PFSK-1 (cell line): Measurements from ENCODE around the gene MAPK8IP3.

Experiments used
- POLR2AphosphoS5 ChIP-seq: IDR thresholded peaks from 2 replicates; pipeline ENCODE4 v1.6.1; 2012; ENCODE audit warnings: low read depth, mild to moderate bottlenecking, control low read depth, low read length, moderate library complexity
- SIN3A ChIP-seq: IDR thresholded peaks from 2 replicates; pipeline ENCODE4 v1.6.1; 2012; ENCODE audit warnings: mild to moderate bottlenecking, low read length, moderate library complexity, borderline replicate concordance; ENCODE audit not compliant: insufficient read depth
- TAF1 ChIP-seq: IDR thresholded peaks from 2 replicates; pipeline ENCODE4 v1.6.1; 2012; ENCODE audit warnings: low read length, control low read depth, borderline replicate concordance; ENCODE audit not compliant: insufficient read depth
- TF ChIP-seq, protein P1 (sequence below), 2 experiments: IDR thresholded peaks; 2 replicates each; pipeline versions ENCODE4 v1.6.1 to v1.8.0; 2011 to 2012; ENCODE audit warnings: low read depth in 2 of 2, low read length in 2 of 2, control low read depth in 1 of 2, inconsistent platforms in 1 of 2, mild to moderate bottlenecking in 1 of 2, moderate library complexity in 1 of 2; ENCODE audit not compliant: insufficient read depth in 1 of 2

DNA sequence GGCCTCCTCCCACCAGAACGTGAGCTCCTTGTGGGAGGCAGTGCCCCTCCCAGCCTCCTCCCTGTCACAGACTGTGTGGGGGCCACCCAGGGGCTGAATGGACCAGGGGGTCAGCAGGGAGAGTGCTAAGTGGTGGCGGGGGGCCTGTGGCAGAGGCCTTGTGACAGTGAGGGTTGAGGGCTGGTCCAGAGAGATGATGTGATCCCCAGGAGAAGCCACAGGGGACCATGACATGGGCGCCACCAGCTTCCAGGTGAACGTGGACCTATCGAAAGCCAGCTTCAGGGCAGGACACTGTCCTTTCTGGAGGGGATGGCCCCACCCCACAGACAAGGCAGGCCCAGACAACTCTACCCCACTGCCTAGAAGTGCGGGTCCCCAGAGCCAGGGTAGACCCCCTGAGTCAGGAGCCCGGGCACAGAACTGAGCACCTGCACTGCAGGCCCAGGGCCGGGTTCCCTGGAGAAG lies 73.3 kb downstream of the MAPK8IP3 start:
- TF ChIP-seq POLR2AphosphoS5 (peak; percentile 8; the same call in 1 of the 2 replicates), SIN3A (no peak), TAF1 (no peak)
- TF ChIP-seq, protein P1, sequence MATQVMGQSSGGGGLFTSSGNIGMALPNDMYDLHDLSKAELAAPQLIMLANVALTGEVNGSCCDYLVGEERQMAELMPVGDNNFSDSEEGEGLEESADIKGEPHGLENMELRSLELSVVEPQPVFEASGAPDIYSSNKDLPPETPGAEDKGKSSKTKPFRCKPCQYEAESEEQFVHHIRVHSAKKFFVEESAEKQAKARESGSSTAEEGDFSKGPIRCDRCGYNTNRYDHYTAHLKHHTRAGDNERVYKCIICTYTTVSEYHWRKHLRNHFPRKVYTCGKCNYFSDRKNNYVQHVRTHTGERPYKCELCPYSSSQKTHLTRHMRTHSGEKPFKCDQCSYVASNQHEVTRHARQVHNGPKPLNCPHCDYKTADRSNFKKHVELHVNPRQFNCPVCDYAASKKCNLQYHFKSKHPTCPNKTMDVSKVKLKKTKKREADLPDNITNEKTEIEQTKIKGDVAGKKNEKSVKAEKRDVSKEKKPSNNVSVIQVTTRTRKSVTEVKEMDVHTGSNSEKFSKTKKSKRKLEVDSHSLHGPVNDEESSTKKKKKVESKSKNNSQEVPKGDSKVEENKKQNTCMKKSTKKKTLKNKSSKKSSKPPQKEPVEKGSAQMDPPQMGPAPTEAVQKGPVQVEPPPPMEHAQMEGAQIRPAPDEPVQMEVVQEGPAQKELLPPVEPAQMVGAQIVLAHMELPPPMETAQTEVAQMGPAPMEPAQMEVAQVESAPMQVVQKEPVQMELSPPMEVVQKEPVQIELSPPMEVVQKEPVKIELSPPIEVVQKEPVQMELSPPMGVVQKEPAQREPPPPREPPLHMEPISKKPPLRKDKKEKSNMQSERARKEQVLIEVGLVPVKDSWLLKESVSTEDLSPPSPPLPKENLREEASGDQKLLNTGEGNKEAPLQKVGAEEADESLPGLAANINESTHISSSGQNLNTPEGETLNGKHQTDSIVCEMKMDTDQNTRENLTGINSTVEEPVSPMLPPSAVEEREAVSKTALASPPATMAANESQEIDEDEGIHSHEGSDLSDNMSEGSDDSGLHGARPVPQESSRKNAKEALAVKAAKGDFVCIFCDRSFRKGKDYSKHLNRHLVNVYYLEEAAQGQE (IDR thresholded peaks at IDR 0.05; ENCODE audit: insufficient read depth in 1 of 2, low read depth in 2 of 2, low read length in 2 of 2), result no peak
